ENCODE measurements around the gene TGFB2. TPM values are rescaled to one million over a fixed set of nuclear protein-coding genes. Genes with fewer than 3 reads are reported as not detected.

TGFB2 gene
- total RNA-seq, 4 donors from 2014 or later = 0.56 to 2.3 (median 0.86) TPM

GRCh38 chr1:218439541-218440295 lies 94.6 kb downstream of the TGFB2 start:
- H3K27ac ChIP-seq = peak overlapping the region; percentile 81 to 88 (median 84)
- H3K36me3 ChIP-seq = no peaks in the 10 kb centered on the region
- peaks cover 21 to 31% of the 10 kb centered on the region in 2 donors for H3K4me1 ChIP-seq
- in situ Hi-C loops (cut with MboI; ENCODE audit: low sequenced_read_pairs in 4 of 4) = no loop called here
- H3K4me3 ChIP-seq = no peak overlapping the region
- ATAC-seq (peak; percentile 88 to 94), DNase-seq (peak; percentile 68 to 86)
- H3K9me3 ChIP-seq = no peaks in the 10 kb centered on the region
- TF ChIP-seq POLR2A (IDR thresholded peaks at IDR 0.05) (no peak), CTCF (IDR thresholded peaks at IDR 0.05 in 4 of 5, conservative IDR thresholded peaks at IDR 0.05 in 1 of 5) (no peak)
- intact Hi-C loops (cut with DNase I; ENCODE audit: low total_unique reads) = no loop called here
- no peaks in the 10 kb centered on the region for H3K27me3 ChIP-seq

- H3K9me3 ChIP-seq = no peaks in the 10 kb centered on the region
- TF ChIP-seq POLR2A (IDR thresholded peaks at IDR 0.05) (no peak), CTCF (IDR thresholded peaks at IDR 0.05 in 4 of 5, conservative IDR thresholded peaks at IDR 0.05 in 1 of 5) (no peak)
- H3K27ac ChIP-seq = no peak overlapping the region
- in situ Hi-C loops (cut with MboI; ENCODE audit: low sequenced_read_pairs in 4 of 4) (no loop called here), intact Hi-C loops (cut with DNase I; ENCODE audit: low total_unique reads) (no loop called here)
- H3K4me1 ChIP-seq = peaks cover 36 to 49% of the 10 kb centered on the region in 2 donors
- H3K27me3 ChIP-seq = no peaks in the 10 kb centered on the region
- ATAC-seq = no peak
- DNase-seq = no peak
- no peaks in the 10 kb centered on the region for H3K36me3 ChIP-seq
- no peak overlapping the region for H3K4me3 ChIP-seq
Observed at GRCh38 chr1:218443255-218443654, 98.1 kb downstream of the TGFB2 start.

- H3K27ac ChIP-seq = peak overlapping the region in 2 of 4 donors; percentile 8 to 60
- TF ChIP-seq POLR2A (IDR thresholded peaks at IDR 0.05) (no peak), CTCF (IDR thresholded peaks at IDR 0.05 in 4 of 5, conservative IDR thresholded peaks at IDR 0.05 in 1 of 5) (no peak)
- in situ Hi-C loops (cut with MboI; ENCODE audit: low sequenced_read_pairs in 4 of 4) (no loop called here), intact Hi-C loops (cut with DNase I; ENCODE audit: low total_unique reads) (no loop called here)
- DNase-seq (no peak), ATAC-seq (no peak)
- H3K27me3 ChIP-seq = no peaks in the 10 kb centered on the region
- peaks cover 34 to 46% of the 10 kb centered on the region in 2 donors for H3K4me1 ChIP-seq
- no peaks in the 10 kb centered on the region for H3K9me3 ChIP-seq
- no peak overlapping the region for H3K4me3 ChIP-seq
- H3K36me3 ChIP-seq = no peaks in the 10 kb centered on the region
Observed at GRCh38 chr1:218444173-218444572, 99.0 kb downstream of the TGFB2 start.

- no peak for ATAC-seq
- peak overlapping the region in 2 of 4 donors; percentile 8 to 60 for H3K27ac ChIP-seq
- DNase-seq = no peak
- TF ChIP-seq POLR2A (IDR thresholded peaks at IDR 0.05) (no peak), CTCF (IDR thresholded peaks at IDR 0.05 in 4 of 5, conservative IDR thresholded peaks at IDR 0.05 in 1 of 5) (no peak)
- no peaks in the 10 kb centered on the region for H3K27me3 ChIP-seq
- intact Hi-C loops (cut with DNase I; ENCODE audit: low total_unique reads) (no loop called here), in situ Hi-C loops (cut with MboI; ENCODE audit: low sequenced_read_pairs in 4 of 4) (no loop called here)
- no peak overlapping the region for H3K4me3 ChIP-seq
- H3K9me3 ChIP-seq = no peaks in the 10 kb centered on the region
- peaks cover 30 to 42% of the 10 kb centered on the region in 2 donors for H3K4me1 ChIP-seq
- H3K36me3 ChIP-seq = no peaks in the 10 kb centered on the region
Observed at GRCh38 chr1:218444588-218444987, 99.5 kb downstream of the TGFB2 start.
